GM12864 (cell line): ENCODE measurements around the gene C6orf118.

ENCODE experiments used
- DNase-seq: peaks from one replicate; pipeline ENCODE4 v3.0.0-alpha.2; 2011; ENCODE audit warnings: low read depth
- H3K4me3 ChIP-seq: 2 replicates; pipeline ENCODE4 v1.5.1; 2011; ENCODE audit warnings: mild to moderate bottlenecking, low read depth, low read length, control low read depth
- TF ChIP-seq, protein P1 (sequence below): IDR thresholded peaks from 2 replicates; pipeline ENCODE4 v1.5.1; 2011; ENCODE audit warnings: low read depth, mild to moderate bottlenecking, moderate library complexity, low read length, control low read depth, inconsistent platforms; ENCODE audit errors: missing control alignments

C6orf118 gene

DNA sequence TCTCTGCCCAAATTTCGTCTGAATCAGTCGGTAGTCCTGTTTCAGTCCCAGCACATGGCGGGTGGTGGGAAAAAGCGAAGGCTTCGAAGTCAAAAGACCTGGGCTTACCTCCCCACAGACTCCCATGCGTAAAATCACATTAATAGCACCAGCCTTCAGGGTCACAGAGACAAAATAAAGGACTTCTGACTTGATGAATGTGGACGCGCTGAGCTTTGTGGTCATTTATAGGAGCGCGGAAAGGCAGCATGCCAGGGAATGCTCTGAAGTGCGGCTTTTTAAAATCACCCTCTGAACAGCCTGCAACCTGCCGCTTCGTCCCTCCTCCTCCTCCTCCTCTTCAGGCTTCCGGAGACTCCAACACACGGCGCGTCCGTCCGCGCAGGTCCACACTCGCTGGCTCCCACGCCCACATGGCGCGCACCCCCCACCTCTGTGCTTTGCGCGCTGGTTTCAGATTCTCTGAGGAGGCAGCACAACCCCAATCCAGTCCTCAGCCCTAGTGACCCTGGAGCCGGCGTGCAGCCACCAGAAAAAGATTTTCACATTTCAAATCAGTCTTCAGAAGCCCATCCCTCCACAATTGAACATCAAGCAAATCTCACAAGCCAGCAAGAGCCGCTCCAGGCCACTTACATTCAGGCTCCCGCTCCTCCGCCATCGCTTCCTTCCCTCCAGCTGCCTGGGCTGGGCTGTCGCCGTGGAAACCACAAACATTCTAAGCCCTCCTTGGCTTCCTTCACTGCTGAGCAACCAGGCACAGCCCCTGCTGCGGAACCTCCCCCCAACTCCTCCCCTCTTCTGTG is at the start of gene C6orf118:
C6orf118 (minus strand) TSS at position 680 of the 806 bp plus-strand sequence; CDS start at position 661, 19 bp downstream.
- TF ChIP-seq, protein P1, sequence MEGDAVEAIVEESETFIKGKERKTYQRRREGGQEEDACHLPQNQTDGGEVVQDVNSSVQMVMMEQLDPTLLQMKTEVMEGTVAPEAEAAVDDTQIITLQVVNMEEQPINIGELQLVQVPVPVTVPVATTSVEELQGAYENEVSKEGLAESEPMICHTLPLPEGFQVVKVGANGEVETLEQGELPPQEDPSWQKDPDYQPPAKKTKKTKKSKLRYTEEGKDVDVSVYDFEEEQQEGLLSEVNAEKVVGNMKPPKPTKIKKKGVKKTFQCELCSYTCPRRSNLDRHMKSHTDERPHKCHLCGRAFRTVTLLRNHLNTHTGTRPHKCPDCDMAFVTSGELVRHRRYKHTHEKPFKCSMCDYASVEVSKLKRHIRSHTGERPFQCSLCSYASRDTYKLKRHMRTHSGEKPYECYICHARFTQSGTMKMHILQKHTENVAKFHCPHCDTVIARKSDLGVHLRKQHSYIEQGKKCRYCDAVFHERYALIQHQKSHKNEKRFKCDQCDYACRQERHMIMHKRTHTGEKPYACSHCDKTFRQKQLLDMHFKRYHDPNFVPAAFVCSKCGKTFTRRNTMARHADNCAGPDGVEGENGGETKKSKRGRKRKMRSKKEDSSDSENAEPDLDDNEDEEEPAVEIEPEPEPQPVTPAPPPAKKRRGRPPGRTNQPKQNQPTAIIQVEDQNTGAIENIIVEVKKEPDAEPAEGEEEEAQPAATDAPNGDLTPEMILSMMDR = no peak
- no peak for DNase-seq

GRCh38 chr6:165345700-165346099 is 36.3 kb upstream of the C6orf118 start:
- no peak for DNase-seq
- no peak overlapping the region for H3K4me3 ChIP-seq
- TF ChIP-seq, protein P1 = no peak

More for the DNA sequence above, at the start of gene C6orf118:
- H3K4me3 ChIP-seq = no peak within 1 kb of the TSS

DNA sequence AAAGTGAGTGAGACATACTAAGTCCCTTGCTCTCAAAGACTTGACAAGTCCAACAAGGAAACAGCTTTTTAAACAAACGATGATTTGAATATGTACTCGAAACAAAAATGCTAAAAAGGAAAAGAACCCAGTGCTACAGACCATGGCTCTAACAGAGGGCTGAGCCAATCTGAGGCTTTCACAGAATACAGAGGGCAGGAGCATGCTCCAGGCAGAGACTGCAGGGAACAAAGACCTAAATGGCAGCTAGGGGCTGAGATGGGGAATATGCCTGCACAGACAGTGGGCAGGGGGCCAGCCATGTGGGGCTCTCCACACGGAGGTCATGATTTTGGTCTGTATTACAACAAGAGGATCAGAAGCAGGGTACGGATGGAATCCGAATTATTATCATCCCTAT is 31.1 kb upstream of the C6orf118 start:
- H3K4me3 ChIP-seq = no peak overlapping the region
- TF ChIP-seq, protein P1 = no peak
- no peak for DNase-seq

DNA sequence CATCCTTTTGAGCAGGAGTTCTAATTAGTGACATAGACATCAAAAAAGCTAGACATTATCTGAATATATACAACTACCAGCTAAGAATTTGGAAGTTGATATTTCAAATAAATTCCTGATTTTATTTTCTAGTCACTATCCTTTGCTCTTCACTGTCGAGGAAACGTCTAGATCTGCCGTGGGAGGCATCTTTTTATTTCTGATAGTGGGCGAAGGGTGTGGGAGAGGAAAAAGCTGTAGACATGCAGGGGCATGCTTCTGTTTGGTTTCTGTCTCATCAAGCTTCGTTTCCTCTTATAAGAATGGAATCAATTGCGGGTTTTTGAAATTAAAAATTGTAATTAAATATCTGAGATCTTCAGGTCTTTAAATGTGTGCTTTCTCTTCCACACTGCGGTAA is 16.2 kb upstream of the C6orf118 start:
- TF ChIP-seq, protein P1 = no peak
- no peak for DNase-seq
- H3K4me3 ChIP-seq = no peak overlapping the region

- DNase-seq = no peak
- H3K4me3 ChIP-seq = no peak overlapping the region
- TF ChIP-seq, protein P1 = no peak
Observed at GRCh38 chr6:165321555-165322145, 12.2 kb upstream of the C6orf118 start.

DNA sequence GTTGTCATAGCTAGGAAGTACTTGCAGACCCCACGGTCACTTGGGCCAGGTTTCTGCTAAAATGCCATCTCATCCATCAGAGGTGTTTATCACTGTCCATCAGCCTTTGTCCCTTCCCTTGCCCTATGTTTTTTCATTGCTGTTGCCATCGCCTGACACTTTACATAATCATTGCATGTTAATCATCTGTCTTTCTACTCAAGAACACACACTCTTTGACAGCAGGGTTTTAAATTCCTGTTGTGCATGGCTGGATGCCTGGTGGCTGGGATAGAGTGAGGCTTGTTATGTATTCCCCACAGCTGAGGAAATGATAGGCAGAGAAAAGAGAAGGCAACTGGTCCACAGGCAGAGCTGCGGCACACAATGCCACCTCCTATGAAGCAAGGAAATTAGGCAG is 11.7 kb upstream of the C6orf118 start:
- DNase-seq = no peak
- H3K4me3 ChIP-seq = no peak overlapping the region
- TF ChIP-seq, protein P1 = no peak
